Measurements from ENCODE around the gene ABI2.

DNA sequence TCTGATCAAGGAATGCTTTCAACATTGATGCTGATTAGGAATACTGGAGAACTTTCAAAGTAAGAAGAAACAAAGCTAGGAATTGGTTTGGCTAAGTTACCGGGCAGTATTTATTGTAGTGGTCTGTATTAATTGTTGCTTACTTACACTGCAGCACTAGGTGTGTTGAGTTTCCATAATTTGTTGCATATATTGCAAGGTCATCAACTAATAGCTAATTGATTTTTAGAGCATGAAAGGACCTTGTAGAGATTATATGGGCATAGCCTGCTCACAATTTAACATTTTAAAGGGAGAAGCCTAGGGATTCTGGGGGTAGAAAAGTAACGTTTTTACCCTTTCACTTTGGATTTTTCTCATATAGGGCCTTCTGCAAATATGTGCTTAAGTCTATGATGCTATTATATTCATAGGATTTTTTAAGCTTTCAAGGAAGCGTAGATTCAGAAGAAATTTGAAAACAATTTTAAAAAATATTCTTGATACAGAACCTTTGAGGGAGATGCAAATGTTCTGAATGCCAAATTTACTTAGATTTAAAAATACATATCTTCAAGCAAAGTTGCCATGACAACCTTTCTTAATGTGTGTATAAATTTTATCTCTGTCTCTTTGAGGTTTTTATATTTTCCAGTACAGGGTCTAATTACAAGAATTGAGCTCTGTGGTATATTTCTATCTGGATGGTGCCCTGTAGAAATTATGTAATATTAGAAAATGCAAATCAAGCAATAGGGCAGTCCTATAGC, 17.3 kb upstream of the ABI2 start:
- TF ChIP-seq POLR2A (IDR thresholded peaks at IDR 0.05): no peak
- TF ChIP-seq, protein P1, sequence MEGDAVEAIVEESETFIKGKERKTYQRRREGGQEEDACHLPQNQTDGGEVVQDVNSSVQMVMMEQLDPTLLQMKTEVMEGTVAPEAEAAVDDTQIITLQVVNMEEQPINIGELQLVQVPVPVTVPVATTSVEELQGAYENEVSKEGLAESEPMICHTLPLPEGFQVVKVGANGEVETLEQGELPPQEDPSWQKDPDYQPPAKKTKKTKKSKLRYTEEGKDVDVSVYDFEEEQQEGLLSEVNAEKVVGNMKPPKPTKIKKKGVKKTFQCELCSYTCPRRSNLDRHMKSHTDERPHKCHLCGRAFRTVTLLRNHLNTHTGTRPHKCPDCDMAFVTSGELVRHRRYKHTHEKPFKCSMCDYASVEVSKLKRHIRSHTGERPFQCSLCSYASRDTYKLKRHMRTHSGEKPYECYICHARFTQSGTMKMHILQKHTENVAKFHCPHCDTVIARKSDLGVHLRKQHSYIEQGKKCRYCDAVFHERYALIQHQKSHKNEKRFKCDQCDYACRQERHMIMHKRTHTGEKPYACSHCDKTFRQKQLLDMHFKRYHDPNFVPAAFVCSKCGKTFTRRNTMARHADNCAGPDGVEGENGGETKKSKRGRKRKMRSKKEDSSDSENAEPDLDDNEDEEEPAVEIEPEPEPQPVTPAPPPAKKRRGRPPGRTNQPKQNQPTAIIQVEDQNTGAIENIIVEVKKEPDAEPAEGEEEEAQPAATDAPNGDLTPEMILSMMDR (IDR thresholded peaks at IDR 0.05): no peak

Measured in upper lobe of left lung (tissue), 4 donors.